ENCODE results near the gene MYBPC3. TPM values are rescaled to one million over a fixed set of nuclear protein-coding genes. Genes with fewer than 3 reads are reported as not detected.

The MYBPC3 gene
- polyA plus RNA-seq, 3 donors = 0.03 to 7.8 TPM; not detected in 1

DNA sequence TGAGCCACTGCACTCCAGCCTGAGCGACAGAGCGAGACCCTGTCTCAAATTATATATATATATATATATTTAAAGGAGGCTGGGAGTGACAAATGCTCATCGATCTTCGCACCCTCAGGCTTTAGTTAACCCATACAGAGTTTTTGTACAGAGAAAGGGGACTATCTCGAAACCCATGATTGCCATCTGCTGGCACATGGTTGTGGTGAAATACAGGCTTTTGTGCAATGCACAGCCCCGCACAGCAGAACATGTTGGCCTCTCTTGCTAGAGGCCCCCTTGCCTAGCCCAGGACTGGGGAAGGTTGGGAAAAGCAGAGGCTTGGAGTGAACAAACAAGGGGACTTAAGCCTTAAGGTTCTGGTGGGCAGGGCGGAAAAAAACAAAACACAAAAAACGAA lies 3.6 kb downstream of the MYBPC3 start:
- Histone ChIP-seq H3K4me3 (replicated peaks in 1 of 3; ENCODE audit: low read depth in 2 of 3, low read length in 3 of 3) (no peak overlapping the region), H3K4me1 (ENCODE audit: control insufficient read depth in 1 of 2, insufficient read depth in 2 of 2, low read length in 2 of 2) (no peaks in the 10 kb centered on the region), H3K27me3 (ENCODE audit: control insufficient read depth in 2 of 2, insufficient read depth in 2 of 2, low read length in 2 of 2) (no peaks in the 10 kb centered on the region), H3K36me3 (replicated peaks in 1 of 2; ENCODE audit: control insufficient read depth in 1 of 2, insufficient read depth in 2 of 2, low read length in 2 of 2) (peaks cover 8 to 41% of the 10 kb centered on the region in 2 donors), H2AFZ (ENCODE audit: insufficient read depth, low read depth, low read length, poor library complexity, severe bottlenecking) (no peak overlapping the region), H3K4me2 (replicated peaks; ENCODE audit: extremely low read depth, low read length, poor library complexity, severe bottlenecking) (no peak overlapping the region), H3K79me2 (ENCODE audit: insufficient read depth, low read length) (no peaks in the 10 kb centered on the region), H3K9me3 (replicated peaks in 1 of 2; ENCODE audit: control insufficient read depth in 1 of 2, insufficient read depth in 1 of 2, low read length in 2 of 2) (no peaks in the 10 kb centered on the region), H3K9ac (ENCODE audit: insufficient read depth, low read length, poor library complexity, severe bottlenecking) (no peak overlapping the region), H4K20me1 (ENCODE audit: insufficient read depth, low read length) (peaks cover 51% of the 10 kb centered on the region), H3K27ac (ENCODE audit: low read depth in 1 of 2, low read length in 2 of 2) (no peak overlapping the region)
- TF ChIP-seq CTCF (IDR thresholded peaks at IDR 0.05) = no peak
- Mint-ChIP-seq H3K4me3 (no peak overlapping the region), H3K27me3 (ENCODE audit: low read depth in 3 of 3) (peaks cover 0 to 7% (median 3%) of the 10 kb centered on the region in 3 donors), H3K27ac (peak overlapping the region in 3 of 7 donors; percentile 24 to 60 (median 46)), H3K9me3 (peaks cover 0 to 2% (median 0%) of the 10 kb centered on the region in 7 donors), H3K4me1 (peaks cover 3% of the 10 kb centered on the region), H3K36me3 (peaks cover 19 to 43% of the 10 kb centered on the region in 2 donors)
- DNase-seq = no peak
- intact Hi-C loops (cut with micrococcal nuclease) = no loop called here
- WGBS (ENCODE audit: insufficient coverage) = 31% methylated on average over 4 of the region's 8 CpGs

DNA sequence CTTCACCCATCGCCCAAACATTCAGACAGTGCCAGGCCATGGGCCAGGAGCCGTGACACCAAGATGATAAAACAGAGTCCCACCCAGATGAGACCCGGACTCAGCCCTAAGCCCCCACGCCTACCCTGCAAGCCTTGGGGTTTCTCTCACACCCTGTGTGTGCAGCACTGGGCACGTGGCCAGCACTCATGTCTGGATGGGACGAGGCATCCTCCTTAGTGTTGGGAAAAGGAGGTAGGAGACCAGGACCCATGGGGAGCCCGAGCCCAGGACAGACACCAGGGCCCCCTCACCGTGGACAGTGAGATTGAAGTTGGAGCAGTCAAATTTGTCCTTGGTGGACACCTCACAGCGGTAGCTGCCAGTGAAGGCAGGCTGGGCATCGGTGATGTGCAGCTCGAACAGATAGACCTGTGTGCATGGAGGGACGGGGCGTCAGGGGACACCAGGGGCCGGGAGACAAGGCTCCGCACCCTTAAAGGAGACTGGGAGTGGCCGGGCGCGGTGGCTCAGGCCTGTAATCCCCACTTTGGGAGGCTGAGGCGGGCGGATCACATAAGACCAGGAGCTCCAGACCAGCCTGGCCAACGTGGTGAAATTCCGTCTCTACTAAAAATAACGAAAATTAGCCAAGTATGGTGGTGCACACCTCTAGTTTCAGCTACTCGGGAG lies 4.2 kb downstream of the MYBPC3 start:
- no peak overlapping the region for H3K4me3 Mint-ChIP-seq
- no peaks in the 10 kb centered on the region for H3K27me3 ChIP-seq (ENCODE audit: control insufficient read depth in 2 of 2, insufficient read depth in 2 of 2, low read length in 2 of 2)
- TF ChIP-seq CTCF (IDR thresholded peaks at IDR 0.05) = no peak
- no peak for DNase-seq
- H3K79me2 ChIP-seq (ENCODE audit: insufficient read depth, low read length) = no peaks in the 10 kb centered on the region
- no peak overlapping the region for H3K9ac ChIP-seq (ENCODE audit: insufficient read depth, low read length, poor library complexity, severe bottlenecking)
- H4K20me1 ChIP-seq (ENCODE audit: insufficient read depth, low read length) = peaks cover 45% of the 10 kb centered on the region
- intact Hi-C loops (cut with micrococcal nuclease) = no loop called here
- over 99% methylated on average over 19 of the region's 24 CpGs for WGBS (ENCODE audit: insufficient coverage)
- H2AFZ ChIP-seq (ENCODE audit: insufficient read depth, low read depth, low read length, poor library complexity, severe bottlenecking) = no peak overlapping the region
- H3K27ac Mint-ChIP-seq = peak overlapping the region in 1 of 7 donors; percentile 64
- H3K36me3 Mint-ChIP-seq = peaks cover 19 to 44% of the 10 kb centered on the region in 2 donors
- H3K9me3 ChIP-seq (replicated peaks in 1 of 2; ENCODE audit: control insufficient read depth in 1 of 2, insufficient read depth in 1 of 2, low read length in 2 of 2) = no peaks in the 10 kb centered on the region
- no peak overlapping the region for H3K4me2 ChIP-seq (replicated peaks; ENCODE audit: extremely low read depth, low read length, poor library complexity, severe bottlenecking)
- peaks cover 0 to 2% (median 0%) of the 10 kb centered on the region in 7 donors for H3K9me3 Mint-ChIP-seq
- peaks cover 8 to 38% of the 10 kb centered on the region in 2 donors for H3K36me3 ChIP-seq (replicated peaks in 1 of 2; ENCODE audit: control insufficient read depth in 1 of 2, insufficient read depth in 2 of 2, low read length in 2 of 2)
- H3K27ac ChIP-seq (ENCODE audit: low read depth in 1 of 2, low read length in 2 of 2) = no peak overlapping the region
- no peaks in the 10 kb centered on the region for H3K4me1 ChIP-seq (ENCODE audit: control insufficient read depth in 1 of 2, insufficient read depth in 2 of 2, low read length in 2 of 2)
- H3K4me1 Mint-ChIP-seq = peaks cover 3% of the 10 kb centered on the region
- H3K4me3 ChIP-seq (replicated peaks in 1 of 3; ENCODE audit: low read depth in 2 of 3, low read length in 3 of 3) = no peak overlapping the region
- H3K27me3 Mint-ChIP-seq (ENCODE audit: low read depth in 3 of 3) = peaks cover 0 to 7% (median 3%) of the 10 kb centered on the region in 3 donors

All from CD14-positive monocyte (primary cell).